ENCODE data around the gene ZNF511.
"Not testable (repeated sequence)": the region's sequence is repeated elsewhere in the genome, so short reads cannot be mapped to it uniquely, and the experiment has no call there.

GRCh38 chr10:133265052-133265451 is 43.7 kb upstream of the ZNF511 start:
- TF ChIP-seq CTCF (IDR thresholded peaks at IDR 0.05 in 8 of 11, conservative IDR thresholded peaks at IDR 0.05 in 3 of 11); POLR2A (IDR thresholded peaks at IDR 0.05); POLR2AphosphoS5 (IDR thresholded peaks at IDR 0.05): not testable (repeated sequence)
